ENCODE data around the gene ITGAD.

DNA sequence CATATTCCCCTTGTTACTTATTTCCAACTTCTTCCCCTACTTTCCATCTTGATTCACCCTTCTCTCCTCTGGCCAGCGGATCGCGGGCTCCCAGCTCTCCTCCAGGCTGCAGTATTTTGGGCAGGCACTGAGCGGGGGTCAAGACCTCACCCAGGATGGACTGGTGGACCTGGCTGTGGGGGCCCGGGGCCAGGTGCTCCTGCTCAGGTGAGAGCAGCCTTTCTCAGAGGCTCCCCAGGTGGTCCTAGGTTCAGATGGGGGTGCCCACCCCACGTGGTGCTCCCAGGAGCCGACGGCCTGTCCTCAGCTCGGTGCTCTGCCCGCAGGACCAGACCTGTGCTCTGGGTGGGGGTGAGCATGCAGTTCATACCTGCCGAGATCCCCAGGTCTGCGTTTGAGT, 22.1 kb upstream of the ITGAD start:
- no peak for TF ChIP-seq CTCF (conservative IDR thresholded peaks at IDR 0.05; ENCODE audit: low read length)
- no peak for TF ChIP-seq EZH2phosphoT487 (IDR thresholded peaks at IDR 0.05; ENCODE audit: borderline replicate concordance)

Data from Loucy (cell line).